Activated CD4-positive, CD25-positive, alpha-beta regulatory T cell treated with anti-CD3 and anti-CD28 coated beads, Interleukin-2, amount 50 U/mL, for 72 hours (primary cell): Measurements from ENCODE around the gene TFF2.

Experiments used
- DNase-seq: peaks from one replicate; pipeline ENCODE4 v3.0.0; 2021

TFF2 gene

GRCh38 chr21:42317826-42318746 lies 32.7 kb downstream of the TFF2 start:
- peak; percentile 15 for DNase-seq

- DNase-seq: peak; percentile 13
These were observed 33.5 kb downstream of the TFF2 start for GRCh38 chr21:42317341-42317741.

GRCh38 chr21:42316891-42317290 lies 33.9 kb downstream of the TFF2 start:
- peak; percentile 17 for DNase-seq

- DNase-seq: peak; percentile 23
These were observed 35.4 kb downstream of the TFF2 start, which contains the start of gene TFF3 for GRCh38 chr21:42315296-42315891. TSS of gene TFF3 (minus strand) at chr21:42315409. CDS start at chr21:42315374, 35 bp downstream.

- DNase-seq: peak; percentile 4
These were observed 36.0 kb downstream of the TFF2 start for GRCh38 chr21:42314616-42315295.

GRCh38 chr21:42313501-42313969 lies 37.3 kb downstream of the TFF2 start:
- DNase-seq: peak; percentile 22

- peak; percentile 25 for DNase-seq
These were observed 38.1 kb downstream of the TFF2 start for GRCh38 chr21:42312626-42313104.

GRCh38 chr21:42311816-42312625 lies 38.8 kb downstream of the TFF2 start:
- DNase-seq: peak; percentile 27

GRCh38 chr21:42311160-42311559 lies 39.6 kb downstream of the TFF2 start:
- peak; percentile 1 for DNase-seq

- peak; percentile 27 for DNase-seq
These were observed 40.3 kb downstream of the TFF2 start for GRCh38 chr21:42310411-42311001.

- peak; percentile 74 for DNase-seq
These were observed 41.0 kb downstream of the TFF2 start for GRCh38 chr21:42309753-42310213.

GRCh38 chr21:42308914-42309752 lies 41.7 kb downstream of the TFF2 start:
- peak; percentile 11 for DNase-seq

GRCh38 chr21:42308161-42308913 lies 42.5 kb downstream of the TFF2 start:
- DNase-seq: peak; percentile 26

GRCh38 chr21:42307106-42307505 lies 43.7 kb downstream of the TFF2 start:
- peak; percentile 21 for DNase-seq

- DNase-seq: peak; percentile 14
These were observed 44.3 kb downstream of the TFF2 start for GRCh38 chr21:42306366-42307035.

- DNase-seq: no peak
These were observed 45.1 kb downstream of the TFF2 start for GRCh38 chr21:42305707-42306147.

- no peak for DNase-seq
These were observed 46.0 kb downstream of the TFF2 start for GRCh38 chr21:42304556-42305454.

- DNase-seq: no peak
These were observed 47.4 kb downstream of the TFF2 start for GRCh38 chr21:42303443-42303842.
